Stomach (tissue), 9 donors: ENCODE measurements around the gene GPR4. TPM values are rescaled to one million over a fixed set of nuclear protein-coding genes. Genes with fewer than 3 reads are reported as not detected.
"Not testable (repeated sequence)": the region's sequence is repeated elsewhere in the genome, so short reads cannot be mapped to it uniquely, and the experiment has no call there.

ENCODE experiments used
- DNase-seq, 2 donors: peaks; one replicate each; pipeline versions ENCODE4 v3.0.0 to v3.0.0-alpha.2; 2013 to 2019
- H3K27ac ChIP-seq, 5 donors: fragments of 200-600 bp in 4 of 5; sonication (generic) in 4 of 5; one replicate each; pipeline ENCODE4 v1.5.1; 2013 to 2019; ENCODE audit warnings: mild to moderate bottlenecking in 1 of 5, moderate library complexity in 1 of 5
- H3K27me3 ChIP-seq, 3 donors: fragments of 200-600 bp; sonication (generic); one replicate each; pipeline ENCODE4 v1.5.1; 2017 to 2019; ENCODE audit warnings: mixed run types in 1 of 3
- H3K36me3 ChIP-seq, 4 donors: fragments of 200-600 bp; sonication (generic); 1 replicate in 3 of 4; 2 replicates in 1 of 4; pipeline ENCODE4 v1.5.1; 2016 to 2019
- H3K4me1 ChIP-seq, 4 donors: fragments of 200-600 bp; sonication (generic); one replicate each; pipeline ENCODE4 v1.5.1; 2016 to 2019
- H3K4me3 ChIP-seq, 4 donors: fragments of 200-600 bp; sonication (generic) in 3 of 4; one replicate each; pipeline ENCODE4 v1.5.1; 2016 to 2019; ENCODE audit warnings: mild to moderate bottlenecking in 1 of 4
- H3K9me3 ChIP-seq, 4 donors: fragments of 200-600 bp; sonication (generic); one replicate each; pipeline ENCODE4 v1.5.1; 2016 to 2019
- CTCF ChIP-seq, 7 experiments: fragments of 450-650 bp in 4 of 7; fragments of 200-600 bp in 3 of 7; sonication (generic) in 3 of 7; IDR thresholded peaks; one replicate each; pipeline ENCODE4 v1.5.1; 2016 to 2019; ENCODE audit warnings: antibody characterized with exemption in 7 of 7, control low read depth in 2 of 7, mild to moderate bottlenecking in 1 of 7
- EP300 ChIP-seq: sonication (generic); formaldehyde crosslinking; IDR thresholded peaks from one replicate; pipeline ENCODE4 v1.6.1; 2017; ENCODE audit warnings: antibody characterized with exemption
- POLR2A ChIP-seq, 4 donors: fragments of 450-650 bp; IDR thresholded peaks; one replicate each; pipeline ENCODE4 v1.6.1; 2016; ENCODE audit warnings: antibody characterized with exemption in 4 of 4, control low read depth in 2 of 4, mild to moderate bottlenecking in 1 of 4, moderate library complexity in 1 of 4
- POLR2AphosphoS5 ChIP-seq, 3 donors: sonication (generic); formaldehyde crosslinking; IDR thresholded peaks; one replicate each; pipeline ENCODE4 v1.6.1; 2016; ENCODE audit warnings: antibody characterized with exemption in 3 of 3
- WGBS, 5 donors: extraction: QIAGEN DNeasy Blood & Tissue Kit in 3 of 5; methylation state at CpG; one replicate each; pipeline versions ENCODE4 v1.1.5 to v1.1.7; 2013 to 2018; 5-methylcytosine and 5-hydroxymethylcytosine counted together
- intact Hi-C: fragments of 100-400 bp; cut with DNase I; formaldehyde crosslinking; loops from one replicate; pipeline ENCODE4 v1.15.1; 2023; ENCODE audit warnings: low total_unique reads
- polyA plus RNA-seq, 3 donors: library from polyadenylated mRNA; stranded (reverse); fragments of 200-250 nt; gene quantifications; one replicate each; pipeline ENCODE4 v1.2.3, GENCODE V29; 2013
- total RNA-seq, 5 donors: library from RNA; depleted of rRNA; stranded (reverse); fragments of >200 nt; gene quantifications; one replicate each; pipeline versions ENCODE4 v1.1.0 to v1.2.3, GENCODE V29; 2014 to 2016
- donor health status: healthy with polysubstance abuse.
- donor health status: Bipolar disorder and iron deficiency.
- donor health status: healthy.

Gene GPR4
- total and polyA plus RNA-seq, 8 donors = 0.60 to 5.8 (median 2.3) TPM

- no peak overlapping the region for H3K4me3 ChIP-seq
- TF ChIP-seq POLR2A (IDR thresholded peaks at IDR 0.05) (no peak), CTCF (IDR thresholded peaks at IDR 0.05) (no peak), EP300 (no peak), POLR2AphosphoS5 (IDR thresholded peaks at IDR 0.05) (no peak)
- intact Hi-C loops = no loop called here
- peaks cover 48 to 92% (median 89%) of the 10 kb centered on the region in 4 donors for H3K36me3 ChIP-seq
- H3K9me3 ChIP-seq = no peaks in the 10 kb centered on the region
- 89 to 100% (median 91%) methylated on average over 7 to 10 of the region's 10 CpGs for WGBS, 5 donors
- no peak for DNase-seq
- peaks cover 8 to 31% (median 15%) of the 10 kb centered on the region in 4 donors for H3K4me1 ChIP-seq
- no peaks in the 10 kb centered on the region for H3K27me3 ChIP-seq
- peak overlapping the region in 3 of 5 donors; percentile 29 to 66 (median 46) for H3K27ac ChIP-seq
Measured at GRCh38 chr19:45616704-45617017, 14.6 kb upstream of the GPR4 start.

GRCh38 chr19:45615795-45616703 is 14.0 kb upstream of the GPR4 start:
- intact Hi-C loops = no loop called here
- peaks cover 44 to 92% (median 89%) of the 10 kb centered on the region in 4 donors for H3K36me3 ChIP-seq

GRCh38 chr19:45615056-45615455 is 13.0 kb upstream of the GPR4 start:
- Histone ChIP-seq H3K4me1 (peaks cover 8 to 31% (median 15%) of the 10 kb centered on the region in 4 donors), H3K27ac (peak overlapping the region in 4 of 5 donors; percentile 48 to 76 (median 70)), H3K36me3 (peaks cover 41 to 92% (median 89%) of the 10 kb centered on the region in 4 donors)
- H3K9me3 ChIP-seq, intact Hi-C loops, H3K4me3 ChIP-seq, H3K27me3 ChIP-seq, DNase-seq: not testable (repeated sequence)
- 85 to 90% (median 86%) methylated on average over 9 of the region's 9 CpGs for WGBS, 5 donors

More at GRCh38 chr19:45615795-45616703, 14.0 kb upstream of the GPR4 start:
- Histone ChIP-seq H3K4me1 (peaks cover 8 to 31% (median 15%) of the 10 kb centered on the region in 4 donors), H3K27me3 (no peaks in the 10 kb centered on the region), H3K4me3 (no peak overlapping the region), H3K27ac (peak overlapping the region; percentile 16 to 76 (median 46)), H3K9me3 (no peaks in the 10 kb centered on the region)
- WGBS, 5 donors = 40 to 44% (median 42%) methylated on average over 28 to 37 of the region's 37 CpGs
- peak; percentile 88 to 96 for DNase-seq
- no peak for TF ChIP-seq CTCF (IDR thresholded peaks at IDR 0.05)
- no peak for TF ChIP-seq POLR2A (IDR thresholded peaks at IDR 0.05)
- peak in 1 of 3 donors; percentile 9 for TF ChIP-seq POLR2AphosphoS5 (IDR thresholded peaks at IDR 0.05)

- peaks cover 41 to 91% (median 89%) of the 10 kb centered on the region in 4 donors for H3K36me3 ChIP-seq
- H3K4me3 ChIP-seq = no peak overlapping the region
- H3K9me3 ChIP-seq = no peaks in the 10 kb centered on the region
- TF ChIP-seq POLR2A (IDR thresholded peaks at IDR 0.05) = no peak
- TF ChIP-seq POLR2AphosphoS5 (IDR thresholded peaks at IDR 0.05) = peak in 2 of 3 donors; percentile 26 to 51
- TF ChIP-seq CTCF (IDR thresholded peaks at IDR 0.05) = no peak
- peaks cover 8 to 31% (median 15%) of the 10 kb centered on the region in 4 donors for H3K4me1 ChIP-seq
- intact Hi-C loops = no loop called here
- 55 to 62% (median 61%) methylated on average over 10 of the region's 10 CpGs for WGBS, 5 donors
- peak overlapping the region; percentile 48 to 76 (median 70) for H3K27ac ChIP-seq
- no peaks in the 10 kb centered on the region for H3K27me3 ChIP-seq
- peak; percentile 31 to 84 for DNase-seq
Measured at GRCh38 chr19:45613926-45614725, 12.1 kb upstream of the GPR4 start.
